AG09319 (cell line): ENCODE results near the gene UNG.
A peak's percentile ranks its signal among the peaks of the same experiment; 100 is the strongest.
"Not testable (repeated sequence)": the region's sequence is repeated elsewhere in the genome, so short reads cannot be mapped to it uniquely, and the experiment has no call there.

Experiments
- DNase-seq: peaks from one replicate; pipeline ENCODE4 v3.0.0-alpha.2; 2010; ENCODE audit warnings: low read depth; ENCODE audit errors: extremely low read depth
- CTCF ChIP-seq: IDR thresholded peaks from 2 replicates; pipeline ENCODE4 v1.5.1; 2011; ENCODE audit warnings: low read depth, mild to moderate bottlenecking, inconsistent platforms, low read length, moderate library complexity

UNG gene

GRCh38 chr12:109097435-109098182, at the start of gene UNG:
TSS of gene UNG (plus strand) at chr12:109097597. CDS start at chr12:109097680, 83 bp downstream.
- peak; percentile 86 for DNase-seq
- no peak for TF ChIP-seq CTCF

GRCh38 chr12:109048706-109049105, 48.7 kb upstream of the UNG start:
- not testable (repeated sequence) for DNase-seq

- not testable (repeated sequence) for DNase-seq
Observed at GRCh38 chr12:109049794-109050193, 47.6 kb upstream of the UNG start.

DNA sequence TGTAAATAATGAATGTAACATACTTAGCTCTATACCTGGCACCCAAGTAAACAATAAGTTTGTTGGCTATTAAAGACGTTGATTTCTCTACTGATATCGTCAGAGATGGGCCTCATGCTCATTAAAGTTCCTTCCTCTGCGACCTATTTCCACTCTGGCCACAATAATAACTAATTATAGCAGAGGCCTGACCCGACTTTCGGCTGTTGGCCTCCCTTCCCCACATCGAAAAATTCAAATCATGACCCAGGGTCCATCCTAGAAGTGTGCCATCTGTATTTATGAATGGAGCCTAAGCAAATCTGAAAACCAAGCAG, 45.3 kb upstream of the UNG start:
- no peak for TF ChIP-seq CTCF
- DNase-seq, result no peak

DNA sequence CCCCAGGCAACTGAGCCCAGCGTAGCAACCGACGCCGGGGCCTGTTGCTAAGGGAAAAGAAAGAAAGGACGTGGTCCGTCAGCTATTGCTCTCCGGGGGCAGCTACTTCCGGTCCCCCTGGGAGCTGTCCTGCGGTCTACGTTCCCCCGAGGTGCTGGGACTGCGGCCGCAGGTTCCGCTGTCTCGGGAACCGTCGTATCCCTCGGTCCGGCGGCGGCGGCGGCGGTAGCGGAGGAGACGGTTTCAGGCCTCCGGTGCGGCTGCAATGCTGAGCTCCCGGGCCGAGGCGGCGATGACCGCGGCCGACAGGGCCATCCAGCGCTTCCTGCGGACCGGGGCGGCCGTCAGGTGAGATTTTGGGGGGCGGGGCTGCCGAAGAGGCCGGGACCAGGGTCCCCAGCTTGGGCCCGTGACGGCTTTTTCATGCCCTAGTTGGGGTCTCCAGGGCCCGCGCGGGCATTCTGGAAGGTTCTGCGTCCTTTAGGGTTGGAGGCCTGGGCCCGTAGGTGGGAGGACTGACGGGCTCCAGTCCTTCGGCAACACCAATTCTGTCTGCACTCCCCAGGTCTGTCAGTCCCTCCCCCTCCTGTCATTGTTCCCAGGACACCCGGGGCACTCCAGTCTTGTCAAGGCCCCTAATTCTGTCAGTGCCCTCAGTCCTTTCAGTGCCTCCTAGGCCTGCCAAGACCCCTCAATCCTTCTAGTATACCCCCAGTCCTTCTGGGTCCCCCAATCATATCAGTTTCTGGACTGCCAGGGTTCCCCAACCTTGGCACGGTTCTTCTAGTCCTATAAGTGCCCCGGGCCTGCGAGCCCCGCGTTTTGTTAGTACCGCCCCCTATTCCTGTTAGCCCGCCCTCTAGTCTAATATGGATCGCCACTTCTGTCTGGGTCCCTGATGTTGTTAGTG, 44.7 kb upstream of the UNG start, which contains the start of gene USP30:
Gene USP30 (plus strand): TSS at position 163 of the 910 bp plus-strand sequence. CDS start 103 bp downstream, at position 266.
- peak; percentile 69 for DNase-seq
- no peak for TF ChIP-seq CTCF

GRCh38 chr12:109053382-109054123, 43.8 kb upstream of the UNG start:
- DNase-seq, result no peak
- no peak for TF ChIP-seq CTCF

- not testable (repeated sequence) for DNase-seq
Observed at GRCh38 chr12:109054124-109054513, 43.3 kb upstream of the UNG start.

DNA sequence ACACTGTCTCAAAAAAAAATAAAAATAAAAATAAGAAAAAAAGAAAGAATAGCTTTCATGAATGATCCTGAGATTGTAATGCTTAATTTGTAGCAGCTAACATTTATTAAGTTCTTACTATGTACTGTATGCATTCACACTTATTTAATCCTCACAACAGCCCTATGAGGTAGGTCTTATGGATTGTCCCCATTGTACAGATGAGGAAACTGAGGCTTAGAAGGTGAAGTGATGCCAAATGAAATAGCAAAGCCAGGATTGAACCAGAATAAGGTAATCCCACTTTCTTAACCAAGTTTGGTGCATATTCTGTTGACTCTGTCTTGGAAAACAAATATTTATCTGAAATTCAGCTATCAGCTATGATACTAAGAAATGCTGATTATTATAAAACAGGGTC, 42.9 kb upstream of the UNG start:
- no peak for TF ChIP-seq CTCF
- DNase-seq, result no peak
